AG20443 (cell line): ENCODE data around the gene NMS.
"Not testable (repeated sequence)": the region's sequence is repeated elsewhere in the genome, so short reads cannot be mapped to it uniquely, and the experiment has no call there.

Source experiments
- DNase-seq: peaks from one replicate; pipeline ENCODE4 v3.0.0; 2012; ENCODE audit warnings: low spot score, mixed read lengths

Gene NMS, protein sequence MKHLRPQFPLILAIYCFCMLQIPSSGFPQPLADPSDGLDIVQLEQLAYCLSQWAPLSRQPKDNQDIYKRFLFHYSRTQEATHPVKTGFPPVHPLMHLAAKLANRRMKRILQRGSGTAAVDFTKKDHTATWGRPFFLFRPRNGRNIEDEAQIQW

DNA sequence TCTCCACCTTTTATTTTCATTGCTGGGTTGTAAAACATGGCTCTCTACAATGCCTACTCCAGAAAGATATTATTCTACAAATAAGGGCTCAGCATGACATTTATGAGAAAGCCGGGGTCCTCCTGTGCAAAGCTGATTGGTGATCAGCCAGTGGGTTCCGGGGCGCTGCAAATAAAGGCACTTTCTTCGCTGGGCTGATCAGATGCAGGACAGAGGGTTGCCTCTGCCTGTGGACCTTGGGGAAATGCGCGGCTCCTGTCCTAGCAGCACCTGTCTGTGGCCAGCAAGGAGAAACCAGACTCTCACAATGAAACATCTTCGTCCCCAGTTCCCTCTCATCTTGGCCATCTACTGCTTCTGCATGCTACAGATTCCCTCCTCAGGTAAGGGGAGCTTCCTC is at the start of gene NMS:
NMS (plus strand) TSS at position 301 of the 400 bp plus-strand sequence; CDS start at position 308, 7 bp downstream.
- no peak for DNase-seq

DNA sequence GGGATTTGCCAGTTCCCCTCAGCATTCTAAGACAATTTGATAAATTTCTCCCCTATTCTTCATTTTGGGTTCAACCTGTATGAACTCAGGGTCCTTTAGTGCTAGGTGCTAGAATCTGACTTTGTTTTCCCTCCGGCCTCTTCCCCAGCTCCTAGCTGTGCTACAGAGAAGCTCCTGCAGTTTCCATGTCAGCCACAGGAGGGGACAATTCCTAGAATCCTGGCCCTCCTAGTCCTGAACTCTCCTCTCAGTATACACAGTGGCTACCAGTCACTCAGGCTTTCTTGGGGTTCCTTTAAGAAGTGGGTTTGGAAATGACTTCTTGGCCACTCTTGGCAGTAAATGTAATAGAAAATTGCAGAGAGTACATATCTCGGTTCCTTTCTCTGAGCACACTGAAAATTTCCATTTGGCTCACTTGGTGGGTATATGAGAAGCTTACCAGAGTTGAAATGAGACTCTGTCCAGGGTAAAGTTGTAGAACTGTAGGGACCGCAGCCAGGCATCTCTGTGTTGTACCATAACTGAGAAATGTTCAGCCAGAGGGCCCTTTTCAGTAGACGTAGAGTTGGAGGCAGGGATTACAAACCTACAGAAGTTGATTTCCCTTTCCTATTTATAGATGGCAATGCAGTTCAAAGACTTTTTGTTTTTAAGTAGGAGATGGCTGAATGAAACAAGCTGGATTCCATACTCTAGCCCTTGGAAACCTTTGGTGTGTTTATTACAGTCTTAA is 47.8 kb upstream of the NMS start:
- DNase-seq: peak; percentile 72

DNA sequence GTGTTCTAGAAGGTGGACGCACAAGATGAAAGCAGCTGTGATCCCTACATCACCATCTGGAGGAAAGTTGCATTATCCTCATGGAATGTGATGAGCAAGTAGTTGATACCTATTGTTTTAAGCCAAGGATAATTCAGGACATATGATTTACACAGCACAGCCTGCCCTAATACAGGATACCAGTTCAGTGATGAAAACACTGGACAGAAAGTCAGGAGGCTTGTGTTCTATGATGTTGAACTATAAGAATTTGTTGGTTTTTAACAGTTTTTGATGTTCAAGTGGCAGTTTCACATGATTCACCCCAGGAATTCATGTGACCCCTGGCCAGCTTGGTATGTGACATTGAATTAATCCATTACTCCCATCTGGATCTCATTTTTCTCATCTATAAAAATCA is 46.7 kb upstream of the NMS start:
- DNase-seq: no peak

DNA sequence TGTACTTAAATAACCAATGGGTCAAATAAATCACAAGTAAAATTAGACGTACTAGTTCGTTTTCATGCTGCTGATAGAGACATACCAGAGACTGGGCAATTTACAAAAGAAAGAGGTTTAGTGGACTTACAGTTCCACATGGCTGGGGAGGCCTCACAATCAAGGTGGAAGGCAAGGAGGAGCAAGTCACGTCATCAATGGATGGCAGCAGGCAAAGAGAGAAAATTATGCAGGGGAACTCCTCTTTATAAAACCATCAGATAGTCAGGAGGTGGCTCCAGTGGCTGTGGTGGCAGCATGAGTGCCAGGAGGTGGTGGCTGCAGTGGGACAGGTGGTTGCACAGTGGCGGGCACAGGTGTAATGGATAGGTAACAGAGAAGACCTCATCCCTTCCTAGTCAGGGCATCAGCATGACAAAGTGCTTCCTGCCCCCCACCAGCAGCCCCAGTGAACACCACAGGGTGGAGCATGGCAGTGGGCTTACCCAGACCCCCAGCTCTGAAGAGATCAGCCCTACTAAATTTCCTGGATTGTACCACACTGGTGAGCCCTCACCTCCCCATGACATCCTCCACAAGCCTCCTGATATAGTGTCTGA is 45.9 kb upstream of the NMS start:
- DNase-seq: no peak

DNA sequence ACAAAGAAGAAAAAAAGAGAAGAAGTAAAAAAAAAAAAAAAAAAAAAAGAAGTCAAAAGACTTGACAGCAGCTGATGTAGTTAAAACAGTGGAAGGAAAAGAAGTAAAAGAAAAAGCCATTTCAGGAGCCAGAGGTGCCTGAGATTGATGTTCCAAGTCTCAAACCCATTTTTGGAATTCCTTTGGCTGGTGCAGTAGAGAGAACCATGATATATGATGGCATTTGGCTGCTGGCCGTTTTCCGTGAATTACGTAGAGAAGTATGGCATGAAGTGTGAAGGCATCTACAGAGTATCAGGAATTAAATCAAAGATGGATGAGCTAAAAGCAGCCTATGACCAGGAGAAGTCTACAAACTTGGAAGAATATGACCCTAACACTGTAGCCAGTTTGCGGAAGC is 45.2 kb upstream of the NMS start:
- DNase-seq: no peak

DNA sequence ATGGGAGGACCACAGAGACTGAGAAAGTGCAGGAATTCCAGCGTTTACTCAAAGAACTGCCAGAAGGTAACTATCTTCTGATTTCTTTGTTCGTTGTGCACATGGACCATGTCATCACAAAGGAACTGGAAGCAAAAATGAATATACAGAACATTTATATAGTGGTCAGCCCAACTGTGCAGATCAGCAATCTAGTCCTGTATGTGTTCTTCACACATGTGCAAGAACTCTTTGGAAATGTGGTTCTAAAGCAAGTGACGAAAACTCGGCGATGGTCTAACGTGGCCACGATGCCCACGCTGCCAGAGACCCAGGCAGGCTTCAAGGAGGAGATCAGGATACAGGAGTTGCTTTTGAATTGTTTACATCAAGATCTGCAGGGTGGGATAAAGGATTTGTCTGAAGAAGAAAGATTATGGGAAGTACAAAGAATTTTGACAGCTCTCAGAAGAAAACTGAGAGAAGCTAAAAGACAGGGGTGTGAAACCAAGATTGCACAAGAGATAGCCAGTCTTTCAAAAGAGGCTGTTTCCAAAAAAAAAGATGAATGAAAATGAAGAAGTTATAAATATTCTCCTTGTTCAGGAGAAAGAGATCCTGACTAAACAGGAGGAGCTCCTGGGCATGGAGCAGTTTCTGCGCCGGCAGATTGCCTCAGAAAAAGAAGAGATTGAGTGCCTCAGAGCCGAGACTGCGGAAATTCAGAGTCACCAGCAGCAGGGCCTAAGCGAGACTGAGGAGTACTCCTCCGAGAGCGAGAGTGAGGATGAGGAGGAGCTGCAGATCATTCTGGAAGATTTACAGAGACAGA is 44.5 kb upstream of the NMS start:
- DNase-seq: no peak

DNA sequence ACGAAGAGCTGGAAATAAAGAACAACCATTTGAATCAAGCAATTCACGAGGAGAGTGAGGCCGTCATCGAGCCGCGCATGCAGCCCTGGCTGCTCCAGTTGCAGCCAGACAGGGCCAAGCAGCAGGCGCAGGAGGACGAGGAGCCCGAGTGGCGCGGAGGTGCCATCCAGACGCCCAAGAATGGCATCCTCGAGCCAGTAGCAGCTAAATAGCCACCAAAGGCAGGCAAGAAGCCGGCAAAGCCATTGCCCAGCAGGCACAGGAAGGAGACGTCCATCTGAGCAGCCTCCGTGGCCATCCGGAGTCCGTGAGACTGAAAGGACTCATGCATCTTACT is 43.9 kb upstream of the NMS start:
- DNase-seq: no peak

DNA sequence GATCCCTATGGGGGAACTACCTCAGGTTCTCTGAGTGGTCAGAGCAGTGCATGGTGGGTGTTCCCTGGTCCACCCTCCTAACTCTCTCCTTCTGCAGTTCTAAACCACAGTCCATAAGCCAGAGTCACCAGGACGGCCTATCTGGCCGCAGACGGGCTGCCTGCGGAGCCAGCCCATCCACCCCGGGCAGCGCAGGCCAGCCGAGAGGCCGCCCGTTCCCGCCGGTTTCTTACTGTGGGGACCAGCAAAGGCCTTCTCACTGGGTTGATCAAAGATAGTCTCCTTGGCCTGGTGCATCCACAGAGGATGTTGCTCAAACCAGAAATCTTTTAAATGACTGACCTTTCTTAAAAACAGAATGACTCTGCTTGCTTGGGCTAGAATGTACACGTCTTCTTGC is 43.2 kb upstream of the NMS start:
- DNase-seq: no peak

DNA sequence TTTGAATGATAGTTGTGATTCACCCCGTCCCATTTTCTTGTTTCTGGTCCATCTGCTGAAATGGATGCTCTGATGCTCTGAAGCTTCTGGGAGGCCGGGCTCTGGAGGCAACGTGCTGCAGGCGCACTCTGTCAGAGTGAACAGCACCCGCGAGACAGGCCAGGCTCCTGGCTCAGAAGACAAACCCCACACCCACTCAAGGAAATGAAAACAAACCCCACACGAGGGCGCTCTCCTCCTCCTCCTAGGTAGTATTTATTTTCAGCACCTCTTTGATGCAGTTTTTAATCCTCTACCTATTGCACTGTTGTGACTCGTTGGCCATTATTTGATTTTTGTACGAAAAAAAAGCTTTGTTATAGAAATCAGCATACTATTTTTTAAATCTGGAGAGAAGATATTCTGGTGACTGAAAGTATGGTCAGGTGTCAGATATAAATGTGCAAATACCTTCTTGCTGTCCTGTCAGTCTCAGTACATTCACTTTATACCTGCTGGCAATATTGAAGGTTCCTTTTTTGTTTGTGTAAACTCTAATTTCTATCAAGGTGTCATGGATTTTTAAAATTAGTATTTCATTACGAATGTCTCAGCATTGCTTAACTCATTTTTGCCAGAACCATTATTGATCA is 42.5 kb upstream of the NMS start:
- peak; percentile 43 for DNase-seq

DNA sequence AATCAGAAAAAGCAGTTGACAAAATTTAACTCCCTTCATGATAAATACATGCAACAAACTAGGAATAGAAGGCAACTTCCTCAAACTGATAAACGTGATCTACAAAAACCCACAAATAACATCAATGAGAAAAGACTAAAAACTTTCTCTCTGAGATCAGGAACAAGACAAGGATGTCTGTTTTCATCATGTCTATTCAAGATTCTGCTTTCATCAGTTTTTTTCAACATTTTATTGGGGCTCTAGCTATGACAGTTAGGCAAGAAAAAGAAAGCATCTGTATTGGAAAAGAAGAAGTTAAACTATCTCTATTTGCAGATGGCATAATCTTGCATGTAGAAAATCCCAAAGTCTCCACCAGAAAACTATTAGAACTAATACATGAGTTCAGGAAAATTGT is 40.6 kb upstream of the NMS start:
- DNase-seq: no peak

DNA sequence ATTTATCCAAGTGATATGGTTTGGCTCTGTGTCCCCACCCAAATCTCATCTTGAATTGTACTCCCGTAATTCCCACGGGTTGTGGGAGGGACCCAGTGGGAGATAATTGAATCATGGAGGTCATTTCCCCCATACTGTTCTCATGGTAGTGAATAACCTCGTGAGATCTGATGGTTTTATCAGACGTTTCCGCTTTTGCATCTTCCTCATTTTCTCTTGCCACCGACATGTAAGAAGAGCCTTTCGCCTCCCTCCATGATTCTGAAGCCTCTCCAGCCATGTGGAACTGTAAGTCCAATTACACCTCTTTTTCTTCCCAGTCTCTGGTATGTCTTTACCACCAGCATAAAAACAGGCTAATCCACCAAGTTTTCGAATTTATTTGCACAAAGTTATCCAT is 32.5 kb upstream of the NMS start:
- DNase-seq: no peak

DNA sequence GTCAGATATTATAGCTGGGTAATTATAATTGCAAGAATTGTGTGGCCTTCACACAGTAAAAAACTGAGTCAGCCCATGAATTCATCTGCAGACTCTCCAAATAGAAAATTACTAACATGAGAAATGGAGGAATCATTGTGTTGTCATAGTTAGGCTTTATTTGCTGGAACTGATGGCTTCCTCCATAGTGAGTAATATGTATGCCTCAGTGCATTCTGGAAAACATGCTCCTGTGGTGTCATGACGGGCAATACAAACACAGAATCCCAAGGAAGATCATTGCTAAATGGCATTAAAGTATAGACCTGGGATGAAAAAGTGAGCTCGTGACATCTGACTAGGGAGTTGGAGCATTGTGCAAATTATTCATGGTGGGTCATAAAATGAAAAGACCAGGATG is 23.6 kb upstream of the NMS start:
- DNase-seq: no peak

DNA sequence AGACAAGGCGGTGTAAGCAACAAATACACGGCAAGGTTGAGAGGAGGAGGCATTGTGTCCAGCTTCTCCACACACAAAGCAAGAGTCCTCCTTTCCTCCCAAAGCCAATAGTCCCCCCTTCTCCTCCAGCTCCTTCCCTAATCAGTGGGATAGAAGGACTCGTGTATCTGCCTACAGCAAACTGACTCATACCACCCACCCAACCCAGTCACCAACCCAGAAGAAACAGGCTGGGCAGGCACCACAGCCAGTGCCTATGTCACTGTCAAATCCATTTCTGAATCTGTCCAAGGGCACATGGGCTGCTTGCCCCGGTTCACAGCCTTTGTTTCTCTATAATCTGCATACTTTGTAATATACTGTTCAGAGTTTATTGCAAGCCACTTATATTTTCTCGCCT is 19.2 kb upstream of the NMS start:
- DNase-seq: no peak

DNA sequence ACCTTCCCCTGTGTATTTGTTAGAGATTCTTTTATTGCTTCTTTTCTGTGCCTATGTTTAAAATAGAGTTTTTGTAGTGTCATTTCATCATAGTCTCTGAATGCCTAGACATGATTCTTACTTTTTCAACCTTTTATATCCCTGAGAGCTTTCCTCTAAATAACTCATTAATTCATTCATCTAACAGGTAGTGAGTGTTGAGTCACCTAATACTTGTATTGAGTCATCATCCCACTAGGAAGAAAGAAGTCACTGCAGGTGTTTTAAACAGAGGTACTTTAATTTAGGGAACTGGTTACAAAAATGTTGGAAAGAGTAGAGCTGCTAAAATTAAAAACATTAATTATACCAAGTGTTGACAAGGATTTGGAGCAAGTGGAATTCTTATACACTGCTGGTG is 18.5 kb upstream of the NMS start:
- no peak for DNase-seq

DNA sequence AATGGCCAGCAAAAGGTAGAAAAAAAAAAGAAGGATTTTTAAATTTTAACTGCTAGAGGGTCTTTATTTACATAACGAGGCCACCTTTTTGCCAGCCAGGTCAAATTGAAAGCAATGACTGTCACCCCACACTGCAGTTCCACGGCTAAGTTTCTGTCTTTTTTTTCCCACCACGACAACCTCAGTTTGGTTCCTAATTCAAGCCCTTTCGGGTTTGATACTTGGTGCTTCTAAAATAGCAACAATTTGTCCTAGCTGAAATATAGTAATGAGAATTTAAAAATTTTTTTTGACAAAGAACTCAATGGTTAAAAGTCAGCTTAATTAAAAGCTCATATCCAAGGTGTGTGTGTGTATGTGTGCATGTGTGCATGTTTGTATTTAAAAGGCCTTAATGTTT is 16.4 kb upstream of the NMS start:
- no peak for DNase-seq

DNA sequence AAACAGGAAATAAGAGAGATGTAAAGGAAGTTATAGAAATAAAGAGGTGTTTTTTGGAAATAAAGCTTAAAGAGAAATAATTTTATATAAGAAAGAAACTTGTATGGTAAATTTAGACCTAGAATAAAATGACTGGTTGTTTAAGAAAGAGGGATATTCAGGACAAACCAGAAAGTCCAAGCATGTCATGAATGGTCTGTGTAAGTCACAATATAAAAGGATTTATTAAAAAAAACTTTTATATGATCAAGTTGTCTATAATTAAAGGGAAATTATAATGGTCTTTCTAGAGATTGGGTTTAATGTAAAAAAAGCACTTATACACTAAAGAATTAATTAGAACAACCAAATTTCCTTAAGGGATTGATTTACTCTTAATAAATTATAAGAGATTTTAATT is 13.9 kb upstream of the NMS start:
- not testable (repeated sequence) for DNase-seq

DNA sequence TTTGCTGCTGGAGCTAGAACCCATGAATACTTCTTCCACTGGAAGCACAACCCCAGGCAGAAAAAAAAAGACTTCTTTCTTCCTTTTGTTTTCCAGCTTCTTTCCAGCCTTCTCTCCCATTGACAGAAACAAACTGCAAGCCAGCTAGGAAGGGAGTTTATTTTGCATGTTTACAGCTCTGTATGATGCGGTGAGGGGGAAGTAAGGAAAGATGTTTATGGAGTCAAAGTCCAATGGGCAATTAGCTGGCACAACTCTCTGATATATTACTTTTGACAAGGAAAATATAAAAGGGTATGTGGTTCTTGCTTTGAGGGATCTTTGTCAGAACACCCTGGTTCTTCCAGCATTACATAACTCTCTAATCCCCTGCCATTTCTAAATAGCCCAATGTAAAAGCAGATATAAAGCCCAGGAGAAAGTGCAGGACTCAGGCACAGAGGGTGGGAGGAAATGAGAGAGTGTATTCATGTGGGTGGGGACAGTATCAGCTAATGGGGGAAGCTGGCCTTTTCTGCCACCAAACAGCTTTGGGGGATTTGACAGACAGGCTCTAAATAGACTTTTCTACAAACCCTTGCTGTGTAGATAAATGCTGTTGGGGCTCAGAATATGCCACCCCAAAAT is 9.3 kb upstream of the NMS start:
- no peak for DNase-seq

DNA sequence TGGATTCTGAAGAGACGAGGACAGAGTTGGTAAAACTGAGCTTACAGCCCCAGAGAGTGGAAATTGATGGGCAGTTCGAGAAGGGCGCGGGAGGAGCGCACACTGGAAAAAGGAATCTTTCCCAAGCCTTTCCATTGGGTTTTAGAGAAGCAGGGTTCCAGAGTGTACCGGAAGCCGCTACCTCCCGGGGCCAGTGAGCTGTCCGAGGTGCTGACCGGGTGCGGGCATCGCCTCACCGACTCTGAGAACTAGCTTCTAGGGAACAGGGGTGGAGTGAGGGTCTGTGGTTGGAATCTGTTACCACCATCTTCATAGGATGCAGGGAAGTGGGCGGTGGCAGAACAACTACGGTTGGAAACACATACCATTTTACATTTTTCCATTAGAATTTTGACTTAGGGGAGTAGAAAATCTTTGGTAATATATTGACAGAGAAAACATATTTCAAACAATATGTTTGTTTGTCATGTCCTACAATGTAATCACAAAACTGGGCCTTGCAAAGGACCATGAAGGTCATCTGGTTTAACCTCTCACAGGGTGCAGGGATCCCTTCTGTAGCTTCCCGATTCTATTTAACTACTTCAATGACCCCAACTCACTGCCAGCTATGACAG is 724 bp downstream of the NMS start:
- peak; percentile 43 for DNase-seq

DNA sequence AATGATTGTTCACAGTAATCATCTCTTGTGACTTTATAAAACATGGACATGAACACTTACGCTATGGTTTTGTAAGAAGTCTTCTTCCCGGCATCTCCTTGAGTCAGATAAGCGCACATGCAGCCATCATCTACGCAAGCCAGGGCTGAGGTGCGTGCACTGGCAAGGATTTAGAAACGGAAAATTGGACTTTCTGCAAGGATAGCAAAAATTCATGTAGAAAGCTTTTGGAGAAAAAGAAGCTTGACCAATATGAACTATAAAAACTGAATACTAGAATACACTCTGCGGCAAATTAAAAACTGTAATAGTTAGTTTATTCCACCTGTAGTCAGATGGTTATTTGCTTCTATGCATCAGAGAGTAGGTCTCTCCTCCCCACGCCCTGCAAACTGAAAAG is 6.3 kb downstream of the NMS start:
- DNase-seq: no peak

DNA sequence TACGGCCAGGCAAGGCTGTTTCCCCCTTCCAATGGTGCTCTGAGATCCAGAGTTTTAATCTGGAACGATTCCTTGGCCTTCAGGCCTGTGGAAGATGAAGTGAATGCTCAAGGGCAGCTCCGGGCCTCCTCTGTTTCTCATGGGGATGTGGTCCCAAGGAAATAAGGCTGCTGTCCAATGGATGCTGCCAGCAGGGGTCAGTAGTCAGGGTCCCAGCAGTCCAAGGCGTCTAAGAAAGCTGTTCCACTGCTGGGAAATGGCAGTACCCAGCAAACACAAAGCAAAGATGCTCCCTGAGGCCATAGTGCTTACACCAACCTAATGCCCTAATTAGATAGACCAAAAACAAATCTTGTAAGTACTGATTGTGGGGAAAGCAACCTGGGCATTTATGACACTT is 12.5 kb downstream of the NMS start:
- no peak for DNase-seq

DNA sequence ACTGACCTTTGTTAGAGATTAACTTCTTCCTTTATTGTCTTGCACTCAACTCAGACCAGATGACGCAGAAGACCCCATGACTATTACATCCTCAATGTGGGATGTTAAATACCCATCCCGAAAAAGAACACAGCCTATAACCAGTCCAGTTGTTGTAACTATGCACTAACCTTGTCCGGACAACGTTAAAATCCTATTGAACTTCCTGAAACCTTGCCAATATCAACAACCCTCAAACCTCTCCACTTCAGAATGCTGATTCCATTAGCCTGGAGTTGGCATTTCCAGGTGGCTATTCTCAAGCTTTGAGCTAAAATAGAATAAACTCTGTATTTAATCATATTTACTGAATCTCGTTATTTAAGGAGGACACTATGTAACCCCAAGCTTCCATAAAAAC is 13.6 kb downstream of the NMS start:
- DNase-seq: no peak

DNA sequence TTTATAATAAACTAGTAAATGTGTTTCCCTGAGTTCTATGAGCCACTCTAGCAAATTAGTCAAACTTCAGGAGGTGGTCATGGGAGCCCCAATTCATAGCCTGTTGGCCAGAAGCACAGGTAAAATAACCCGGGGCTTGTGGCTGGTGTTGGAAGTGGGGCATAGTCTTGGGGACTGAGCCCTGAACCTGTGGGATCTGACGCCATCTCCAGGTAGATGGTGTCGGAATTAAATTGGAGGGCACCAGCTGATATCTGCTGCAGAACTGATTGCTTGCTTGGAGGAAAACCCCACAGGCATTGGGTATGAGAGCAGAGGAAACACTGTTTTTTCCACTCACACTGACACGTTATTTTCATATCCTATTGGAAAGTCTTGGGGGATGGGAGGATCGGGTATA is 14.1 kb downstream of the NMS start:
- no peak for DNase-seq
